ENCODE results near the gene MRGPRG. TPM values are rescaled to one million over a fixed set of nuclear protein-coding genes. Genes with fewer than 3 reads are reported as not detected.

The MRGPRG gene
- total and polyA plus RNA-seq, 4 donors, result not detected

- Histone ChIP-seq H3K4me1 (ENCODE audit: control insufficient read depth in 5 of 5, insufficient read depth in 5 of 5, low read length in 5 of 5) (no peaks in the 10 kb centered on the region), H3K9ac (ENCODE audit: insufficient read depth in 1 of 2, low read length in 2 of 2) (no peak overlapping the region), H3K4me3 (no peak overlapping the region), H3K36me3 (ENCODE audit: control insufficient read depth in 4 of 4, insufficient read depth in 4 of 4, low read length in 4 of 4) (no peaks in the 10 kb centered on the region), H3K27ac (ENCODE audit: low read depth in 1 of 2, low read length in 1 of 2) (no peak overlapping the region), H3K27me3 (ENCODE audit: control insufficient read depth in 3 of 3, insufficient read depth in 3 of 3, low read length in 2 of 3) (peaks cover 0 to 16% (median 0%) of the 10 kb centered on the region in 3 donors), H3K9me3 (ENCODE audit: control insufficient read depth in 4 of 4, insufficient read depth in 3 of 4, low read length in 3 of 4) (peaks cover 0 to 6% (median 0%) of the 10 kb centered on the region in 4 donors)
- ATAC-seq (ENCODE audit: insufficient read depth, low FRiP score) (no peak), DNase-seq (no peak)
- TF ChIP-seq, protein P1, sequence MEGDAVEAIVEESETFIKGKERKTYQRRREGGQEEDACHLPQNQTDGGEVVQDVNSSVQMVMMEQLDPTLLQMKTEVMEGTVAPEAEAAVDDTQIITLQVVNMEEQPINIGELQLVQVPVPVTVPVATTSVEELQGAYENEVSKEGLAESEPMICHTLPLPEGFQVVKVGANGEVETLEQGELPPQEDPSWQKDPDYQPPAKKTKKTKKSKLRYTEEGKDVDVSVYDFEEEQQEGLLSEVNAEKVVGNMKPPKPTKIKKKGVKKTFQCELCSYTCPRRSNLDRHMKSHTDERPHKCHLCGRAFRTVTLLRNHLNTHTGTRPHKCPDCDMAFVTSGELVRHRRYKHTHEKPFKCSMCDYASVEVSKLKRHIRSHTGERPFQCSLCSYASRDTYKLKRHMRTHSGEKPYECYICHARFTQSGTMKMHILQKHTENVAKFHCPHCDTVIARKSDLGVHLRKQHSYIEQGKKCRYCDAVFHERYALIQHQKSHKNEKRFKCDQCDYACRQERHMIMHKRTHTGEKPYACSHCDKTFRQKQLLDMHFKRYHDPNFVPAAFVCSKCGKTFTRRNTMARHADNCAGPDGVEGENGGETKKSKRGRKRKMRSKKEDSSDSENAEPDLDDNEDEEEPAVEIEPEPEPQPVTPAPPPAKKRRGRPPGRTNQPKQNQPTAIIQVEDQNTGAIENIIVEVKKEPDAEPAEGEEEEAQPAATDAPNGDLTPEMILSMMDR (IDR thresholded peaks at IDR 0.05; ENCODE audit: control extremely low read depth, extremely low read depth), result no peak
- 85 to 89% methylated on average over 4 of the region's 4 CpGs for WGBS, 2 donors
These were observed 4.3 kb downstream of the MRGPRG start for GRCh38 chr11:3214420-3214699.

GRCh38 chr11:3213659-3214419 is 4.8 kb downstream of the MRGPRG start:
- H3K27me3 ChIP-seq (ENCODE audit: control insufficient read depth in 3 of 3, insufficient read depth in 3 of 3, low read length in 2 of 3), result peaks cover 0 to 12% (median 0%) of the 10 kb centered on the region in 3 donors
- DNase-seq (no peak), ATAC-seq (ENCODE audit: insufficient read depth, low FRiP score) (no peak)
- H3K27ac ChIP-seq (ENCODE audit: low read depth in 1 of 2, low read length in 1 of 2), result no peak overlapping the region
- no peak overlapping the region for H3K4me3 ChIP-seq
- WGBS, 2 donors, result 63 to 70% methylated on average over 24 of the region's 24 CpGs
- no peaks in the 10 kb centered on the region for H3K4me1 ChIP-seq (ENCODE audit: control insufficient read depth in 5 of 5, insufficient read depth in 5 of 5, low read length in 5 of 5)
- H3K36me3 ChIP-seq (ENCODE audit: control insufficient read depth in 4 of 4, insufficient read depth in 4 of 4, low read length in 4 of 4), result no peaks in the 10 kb centered on the region
- H3K9ac ChIP-seq (ENCODE audit: insufficient read depth in 1 of 2, low read length in 2 of 2), result no peak overlapping the region
- peaks cover 0 to 6% (median 0%) of the 10 kb centered on the region in 4 donors for H3K9me3 ChIP-seq (ENCODE audit: control insufficient read depth in 4 of 4, insufficient read depth in 3 of 4, low read length in 3 of 4)
- TF ChIP-seq, protein P1 (IDR thresholded peaks at IDR 0.05; ENCODE audit: control extremely low read depth, extremely low read depth), result no peak

GRCh38 chr11:3208272-3208671 is 10.3 kb downstream of the MRGPRG start:
- H3K9me3 ChIP-seq (ENCODE audit: control insufficient read depth in 4 of 4, insufficient read depth in 3 of 4, low read length in 3 of 4), result peaks cover 0 to 6% (median 0%) of the 10 kb centered on the region in 4 donors
- no peak overlapping the region for H3K27ac ChIP-seq (ENCODE audit: low read depth in 1 of 2, low read length in 1 of 2)
- ATAC-seq (ENCODE audit: insufficient read depth, low FRiP score) (no peak), DNase-seq (no peak)
- no peak overlapping the region for H3K4me3 ChIP-seq
- H3K36me3 ChIP-seq (ENCODE audit: control insufficient read depth in 4 of 4, insufficient read depth in 4 of 4, low read length in 4 of 4), result no peaks in the 10 kb centered on the region
- H3K4me1 ChIP-seq (ENCODE audit: control insufficient read depth in 5 of 5, insufficient read depth in 5 of 5, low read length in 5 of 5), result peaks cover 0 to 9% (median 3%) of the 10 kb centered on the region in 5 donors
- WGBS, 2 donors, result 93 to 96% methylated on average over 6 of the region's 6 CpGs
- TF ChIP-seq, protein P1 (IDR thresholded peaks at IDR 0.05; ENCODE audit: control extremely low read depth, extremely low read depth), result no peak
- peaks cover 0 to 13% (median 4%) of the 10 kb centered on the region in 3 donors for H3K27me3 ChIP-seq (ENCODE audit: control insufficient read depth in 3 of 3, insufficient read depth in 3 of 3, low read length in 2 of 3)
- H3K9ac ChIP-seq (ENCODE audit: insufficient read depth in 1 of 2, low read length in 2 of 2), result no peak overlapping the region
